Activated naive CD8-positive, alpha-beta T cell treated with anti-CD3 and anti-CD28 coated beads for 36 hours (primary cell): ENCODE data around the gene WDR74. TPM values are rescaled to one million over a fixed set of nuclear protein-coding genes. Genes with fewer than 3 reads are reported as not detected.
A peak's percentile ranks its signal among the peaks of the same experiment; 100 is the strongest.
"Not testable (repeated sequence)": the region's sequence is repeated elsewhere in the genome, so short reads cannot be mapped to it uniquely, and the experiment has no call there.

Experiments
- DNase-seq: peaks from one replicate; pipeline ENCODE4 v3.0.0; 2021
- H3K27ac Mint-ChIP-seq: one replicate; pipeline ENCODE4 v1.8.0; 2022; ENCODE audit warnings: mild to moderate bottlenecking, moderate library complexity, mixed read lengths
- H3K27me3 Mint-ChIP-seq: one replicate; pipeline ENCODE4 v1.8.0; 2022; ENCODE audit warnings: mild to moderate bottlenecking, mixed read lengths
- H3K36me3 Mint-ChIP-seq: one replicate; pipeline ENCODE4 v1.8.0; 2021; ENCODE audit warnings: mild to moderate bottlenecking, mixed read lengths
- H3K4me1 Mint-ChIP-seq: one replicate; pipeline ENCODE4 v1.8.0; 2021; ENCODE audit warnings: mixed read lengths
- H3K4me3 Mint-ChIP-seq: one replicate; pipeline ENCODE4 v1.8.0; 2022; ENCODE audit warnings: mild to moderate bottlenecking, moderate library complexity, mixed read lengths
- H3K9me3 Mint-ChIP-seq: one replicate; pipeline ENCODE4 v1.8.0; 2022; ENCODE audit warnings: mixed read lengths
- total RNA-seq, 2 experiments: library from RNA; stranded (reverse); gene quantifications; one replicate each; pipeline ENCODE4 v1.2.3, GENCODE V29; 2021

The WDR74 gene
- total RNA-seq, 2 experiments from 2014 or later: 139 to 141 TPM

DNA sequence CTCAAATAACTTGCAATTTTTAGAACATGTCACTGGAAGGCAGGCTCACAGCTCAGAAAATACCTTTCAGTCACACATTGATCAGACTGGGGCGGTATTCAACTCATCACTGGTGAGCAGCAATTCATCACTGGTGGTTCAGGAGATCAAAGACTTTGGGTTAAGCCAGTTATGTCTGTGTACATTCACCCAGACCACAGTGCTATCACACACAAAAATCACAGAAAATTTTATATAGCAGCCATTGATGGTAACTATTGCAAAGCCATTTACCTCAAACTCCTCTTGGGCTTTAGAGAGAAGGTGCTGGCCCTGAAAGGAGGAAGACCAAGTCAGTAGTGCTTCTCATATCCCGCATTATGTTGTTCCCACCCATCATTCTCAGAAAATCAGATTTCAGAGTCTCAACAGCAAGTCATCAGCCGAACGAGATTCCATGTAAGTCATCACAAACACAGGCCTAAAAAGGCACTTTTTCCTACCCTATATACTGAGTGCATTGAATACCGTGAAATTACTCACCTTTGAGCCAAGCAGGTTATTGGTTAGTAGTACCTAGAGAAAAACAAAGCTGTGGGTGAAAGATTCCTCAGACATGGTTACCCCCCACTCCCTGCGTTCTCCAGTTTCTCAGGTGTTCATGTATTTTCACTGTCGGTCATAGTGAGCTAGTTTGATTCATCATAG lies 14.0 kb upstream of the WDR74 start:
- DNase-seq: no peak
- H3K27ac Mint-ChIP-seq: peak overlapping the region; percentile 99
- H3K27me3 Mint-ChIP-seq: peaks cover 36% of the 10 kb centered on the region
- H3K9me3 Mint-ChIP-seq: no peaks in the 10 kb centered on the region
- H3K4me3 Mint-ChIP-seq: peak overlapping the region; percentile 98
- H3K36me3 Mint-ChIP-seq: peaks cover 76% of the 10 kb centered on the region
- H3K4me1 Mint-ChIP-seq: peaks cover 61% of the 10 kb centered on the region

DNA sequence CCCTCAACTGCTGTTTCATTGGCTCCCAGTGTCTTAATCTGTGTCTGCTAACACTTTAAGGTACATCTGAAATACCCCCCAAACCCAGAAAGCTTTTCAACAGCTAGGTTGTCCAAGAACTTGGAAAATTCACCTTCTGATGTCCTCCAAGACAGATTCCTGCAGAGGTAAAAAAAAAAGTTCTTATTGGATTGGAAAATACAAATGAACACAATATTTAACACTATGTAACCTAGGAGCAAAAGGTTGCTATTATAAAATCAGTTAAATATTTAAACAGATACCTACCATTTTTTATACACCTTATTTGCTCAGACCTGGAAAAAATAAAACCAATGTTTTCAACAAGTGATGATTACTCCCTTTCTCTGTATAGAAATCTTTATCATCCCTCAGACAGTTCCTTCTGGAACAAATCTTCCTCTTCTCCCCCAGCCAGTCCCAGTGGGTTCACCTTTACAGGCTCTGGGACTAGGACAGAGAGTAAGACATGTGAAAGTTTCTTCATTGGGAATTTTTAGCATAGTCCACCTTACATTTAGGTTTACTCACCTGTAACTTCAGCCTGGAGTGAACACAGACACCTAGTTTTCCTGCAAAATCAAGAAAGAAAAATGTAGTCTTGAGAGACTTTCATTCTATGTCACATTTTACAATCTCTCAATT lies 13.3 kb upstream of the WDR74 start:
- Mint-ChIP-seq H3K36me3 (peaks cover 68% of the 10 kb centered on the region), H3K9me3 (no peaks in the 10 kb centered on the region), H3K4me3 (peak overlapping the region; percentile 98), H3K4me1 (peaks cover 53% of the 10 kb centered on the region), H3K27me3 (peaks cover 36% of the 10 kb centered on the region), H3K27ac (peak overlapping the region; percentile 99)
- DNase-seq: no peak

DNA sequence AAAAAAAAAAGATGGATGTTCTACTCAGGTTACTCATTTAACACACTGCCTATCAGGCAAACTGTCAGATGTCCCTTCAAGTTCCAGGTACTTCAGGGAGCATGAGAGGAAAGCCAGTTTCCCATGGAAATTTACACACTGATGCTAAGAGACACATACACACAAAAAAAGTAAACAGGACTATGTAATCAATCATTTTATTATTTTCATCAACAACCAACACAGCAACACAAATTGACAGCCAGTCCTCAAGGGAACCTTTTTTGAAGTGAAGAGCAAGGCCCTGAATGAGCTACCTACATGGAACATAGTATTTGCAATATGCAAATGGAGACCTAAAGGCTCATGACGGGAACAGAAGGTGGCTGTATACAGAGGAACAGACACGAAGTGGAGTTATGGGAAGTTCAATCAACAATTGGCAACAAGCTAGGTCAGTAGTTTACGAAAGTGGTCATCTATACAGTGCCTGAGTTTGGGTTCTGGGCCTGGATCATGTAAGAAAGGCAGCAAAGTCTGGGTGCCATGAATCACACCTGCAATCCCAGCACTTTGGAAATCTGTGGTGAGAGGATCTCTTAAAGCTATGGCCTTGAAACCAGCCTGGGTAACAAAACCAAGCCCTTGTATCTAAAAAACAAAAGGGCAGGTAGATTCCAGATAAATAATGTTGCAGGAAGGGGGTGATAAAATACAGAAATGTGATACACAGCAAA lies 12.6 kb upstream of the WDR74 start:
- peaks cover 61% of the 10 kb centered on the region for H3K36me3 Mint-ChIP-seq
- H3K4me1 Mint-ChIP-seq: peaks cover 49% of the 10 kb centered on the region
- DNase-seq: no peak
- peaks cover 36% of the 10 kb centered on the region for H3K27me3 Mint-ChIP-seq
- H3K27ac Mint-ChIP-seq: peak overlapping the region; percentile 99
- H3K4me3 Mint-ChIP-seq: peak overlapping the region; percentile 98
- H3K9me3 Mint-ChIP-seq: no peaks in the 10 kb centered on the region

DNA sequence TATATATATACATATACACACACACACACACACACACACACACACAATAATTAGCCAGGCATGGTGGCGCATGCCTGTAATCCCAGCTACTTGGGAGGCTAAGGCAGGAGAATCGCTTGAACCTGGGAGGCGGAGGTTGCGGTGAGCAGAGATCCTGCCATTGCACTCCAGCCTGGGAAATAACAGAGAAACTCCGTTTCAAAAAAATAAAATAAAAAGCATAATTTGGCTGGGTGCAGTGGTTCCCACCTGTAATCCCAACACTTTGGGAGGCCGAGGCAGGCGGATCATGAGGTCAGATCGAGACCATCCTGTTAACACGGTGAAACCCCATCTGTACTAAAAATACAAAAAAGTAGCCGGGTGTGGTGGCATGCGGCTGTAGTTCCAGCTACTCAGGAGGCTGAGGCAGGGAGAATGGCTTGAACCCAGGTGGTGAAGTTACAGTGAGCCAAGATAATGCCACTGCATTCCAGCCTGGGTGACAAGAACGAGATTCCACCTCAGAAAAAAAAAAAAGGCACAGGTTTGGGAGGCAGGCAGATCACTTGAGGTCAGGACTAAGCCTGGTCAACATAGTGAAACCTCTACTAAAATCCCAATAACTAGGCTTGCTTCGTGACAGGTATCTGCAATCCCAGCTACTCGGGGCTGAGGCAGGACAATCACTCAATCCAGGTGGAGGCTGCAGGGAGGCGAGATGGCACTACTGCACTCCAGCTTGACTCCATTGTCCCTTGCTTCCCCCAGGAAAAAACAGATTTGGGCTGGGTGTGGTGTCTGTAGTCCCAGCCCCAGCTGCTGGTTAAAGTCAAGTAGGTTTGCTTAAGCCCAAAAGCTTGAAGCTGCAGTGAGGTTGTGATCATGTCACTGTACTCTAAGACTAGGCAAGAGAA lies 11.8 kb upstream of the WDR74 start:
- peaks cover 54% of the 10 kb centered on the region for H3K36me3 Mint-ChIP-seq
- DNase-seq: peak; percentile 44
- peaks cover 49% of the 10 kb centered on the region for H3K4me1 Mint-ChIP-seq
- H3K27ac Mint-ChIP-seq: peak overlapping the region; percentile 99
- H3K27me3 Mint-ChIP-seq: peaks cover 35% of the 10 kb centered on the region
- peak overlapping the region; percentile 98 for H3K4me3 Mint-ChIP-seq
- no peaks in the 10 kb centered on the region for H3K9me3 Mint-ChIP-seq

DNA sequence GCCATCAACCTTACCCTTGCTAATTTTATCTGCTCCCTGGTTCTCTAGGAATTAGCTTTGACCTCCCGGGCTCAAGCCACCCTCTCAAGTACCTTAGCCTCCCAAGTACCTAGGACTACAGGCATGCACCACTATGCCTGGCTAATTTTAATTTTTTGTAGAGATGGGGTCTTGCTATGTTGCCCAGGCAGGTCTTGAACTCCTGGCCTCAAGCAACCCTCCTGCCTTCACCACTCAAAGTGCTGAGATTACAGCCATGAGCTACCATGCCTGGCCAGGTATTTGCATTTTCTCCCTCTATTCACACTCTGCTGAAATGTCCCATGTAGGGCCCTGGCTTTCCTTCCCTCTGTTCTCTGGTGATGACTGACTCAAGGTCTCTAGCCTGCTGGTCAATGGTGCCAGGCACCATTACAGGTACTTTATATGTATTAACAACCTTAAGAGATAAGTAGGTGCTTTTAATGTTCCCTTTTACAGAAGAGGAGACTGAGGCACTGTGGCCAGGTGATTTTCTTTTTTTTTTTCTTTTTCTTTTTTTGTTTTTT lies 8.5 kb upstream of the WDR74 start:
- Mint-ChIP-seq H3K27ac (no peak overlapping the region), H3K36me3 (peaks cover 21% of the 10 kb centered on the region), H3K4me1 (peaks cover 35% of the 10 kb centered on the region), H3K4me3 (no peak overlapping the region), H3K9me3 (no peaks in the 10 kb centered on the region), H3K27me3 (peaks cover 6% of the 10 kb centered on the region)
- no peak for DNase-seq

DNA sequence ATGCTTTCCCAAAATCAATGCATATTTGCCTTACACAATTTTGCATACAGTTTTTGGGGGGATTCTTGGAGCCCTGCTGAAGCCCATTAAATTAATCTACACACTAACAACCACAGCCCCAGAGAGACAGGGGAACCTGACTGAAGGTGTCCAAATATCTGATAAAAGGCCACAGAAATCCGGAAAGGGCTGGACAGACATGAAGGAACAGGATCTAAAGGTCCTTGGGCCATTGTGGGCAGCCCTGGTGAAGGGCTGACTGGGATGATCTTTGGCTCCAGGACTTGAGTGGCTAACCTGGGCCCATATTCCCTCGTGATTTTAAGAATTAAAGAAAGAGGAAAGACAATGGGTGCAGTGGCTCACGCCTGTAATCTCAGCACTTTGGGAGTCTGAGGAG lies 6.8 kb upstream of the WDR74 start:
- Mint-ChIP-seq H3K4me1 (peaks cover 19% of the 10 kb centered on the region), H3K27me3 (no peaks in the 10 kb centered on the region), H3K4me3 (no peak overlapping the region), H3K9me3 (no peaks in the 10 kb centered on the region), H3K27ac (no peak overlapping the region), H3K36me3 (peaks cover 4% of the 10 kb centered on the region)
- no peak for DNase-seq

DNA sequence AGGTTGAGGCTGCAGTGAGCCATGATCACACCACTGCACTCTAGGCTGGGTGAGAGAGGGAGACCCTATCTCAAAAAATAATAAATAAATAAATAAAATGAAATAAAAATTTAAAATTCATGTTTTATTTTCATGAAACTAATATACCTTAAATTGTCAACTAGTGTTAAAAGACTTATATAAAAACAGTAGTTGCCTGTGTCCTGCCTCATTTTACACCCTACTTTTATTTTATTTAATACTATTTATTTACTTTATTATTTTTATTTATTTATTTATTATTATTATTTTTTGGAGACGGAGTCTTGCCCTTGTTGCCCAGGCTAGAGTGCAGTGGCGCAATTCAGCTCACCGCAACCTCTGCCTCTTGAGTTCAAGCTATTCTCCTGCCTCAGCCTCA lies 4.8 kb upstream of the WDR74 start:
- Mint-ChIP-seq H3K27me3 (no peaks in the 10 kb centered on the region), H3K4me3 (no peak overlapping the region), H3K4me1 (peaks cover 22% of the 10 kb centered on the region), H3K9me3 (no peaks in the 10 kb centered on the region), H3K36me3 (peaks cover 7% of the 10 kb centered on the region), H3K27ac (no peak overlapping the region)
- no peak for DNase-seq

DNA sequence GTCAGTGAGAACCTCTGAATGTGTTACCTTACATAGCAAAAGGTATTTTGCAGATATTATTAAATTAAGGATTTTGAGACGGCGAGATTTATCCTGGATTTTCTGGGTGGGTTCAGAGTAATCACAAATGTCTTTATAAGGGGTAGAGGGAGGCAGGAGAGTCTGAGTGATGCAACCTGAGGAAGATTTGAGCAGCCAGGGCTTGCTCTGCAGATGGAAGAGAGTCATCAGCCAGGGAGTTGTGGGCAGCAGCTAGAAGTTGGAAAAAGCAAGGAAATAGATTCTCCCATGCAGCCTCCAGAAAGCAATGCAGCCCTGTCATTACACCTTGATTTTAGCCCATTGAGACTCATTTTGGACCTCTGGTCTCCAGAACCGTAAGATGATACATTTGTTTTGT lies 4.1 kb upstream of the WDR74 start:
- peaks cover 12% of the 10 kb centered on the region for H3K36me3 Mint-ChIP-seq
- no peaks in the 10 kb centered on the region for H3K27me3 Mint-ChIP-seq
- no peaks in the 10 kb centered on the region for H3K9me3 Mint-ChIP-seq
- no peak overlapping the region for H3K27ac Mint-ChIP-seq
- H3K4me1 Mint-ChIP-seq: peaks cover 19% of the 10 kb centered on the region
- no peak for DNase-seq
- no peak overlapping the region for H3K4me3 Mint-ChIP-seq

DNA sequence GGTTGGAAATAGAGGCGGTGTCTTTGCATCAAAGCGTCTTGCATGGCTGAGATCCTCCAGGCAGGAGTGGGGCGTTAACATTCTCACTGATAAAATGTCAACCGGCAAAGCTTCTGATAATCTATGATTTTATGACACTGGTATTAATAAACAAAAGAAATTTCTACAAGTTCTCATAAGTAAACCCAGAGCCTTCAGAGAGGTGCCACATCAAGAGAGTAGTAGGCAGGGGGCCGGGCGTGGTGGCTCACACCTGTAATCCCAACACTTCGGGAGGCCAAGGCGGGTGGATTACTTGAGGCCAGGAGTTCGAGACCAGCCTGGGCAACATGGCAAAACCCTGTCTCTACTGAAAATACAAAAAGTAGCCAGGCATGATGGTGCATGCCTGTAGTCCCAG lies 3.5 kb upstream of the WDR74 start:
- not testable (repeated sequence) for DNase-seq, H3K9me3 Mint-ChIP-seq
- H3K4me1 Mint-ChIP-seq: peaks cover 19% of the 10 kb centered on the region

DNA sequence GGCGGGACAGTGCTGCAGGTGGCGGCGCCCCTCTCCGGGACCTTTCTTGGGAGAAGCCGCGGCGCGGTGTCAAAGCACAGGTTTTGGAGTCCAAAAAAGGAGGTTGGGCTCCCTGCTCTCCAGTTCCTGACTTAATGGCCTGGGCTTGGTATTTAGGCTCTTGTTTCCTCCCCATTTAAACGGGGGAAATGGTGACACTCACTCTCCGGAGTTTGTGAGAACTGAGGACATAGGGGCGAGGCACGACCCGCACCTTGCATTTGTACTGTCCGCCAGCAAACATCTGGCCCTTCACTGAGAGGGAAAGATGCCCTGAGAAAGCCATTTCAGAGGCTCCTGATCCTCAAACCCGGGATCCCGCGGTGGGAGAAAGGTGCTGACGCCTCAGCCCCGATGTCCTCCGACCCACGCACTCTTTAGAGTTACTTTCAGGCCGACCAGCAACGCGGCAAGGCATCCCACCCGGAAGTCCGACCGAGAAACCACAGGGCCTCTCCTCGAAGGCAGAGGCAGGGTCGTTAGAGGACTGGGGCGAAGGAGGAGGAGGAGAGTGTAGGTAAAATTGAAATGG lies 2.9 kb upstream of the WDR74 start:
- no peaks in the 10 kb centered on the region for H3K27me3 Mint-ChIP-seq
- H3K4me1 Mint-ChIP-seq: peaks cover 25% of the 10 kb centered on the region
- H3K9me3 Mint-ChIP-seq: no peaks in the 10 kb centered on the region
- no peak overlapping the region for H3K27ac Mint-ChIP-seq
- peaks cover 17% of the 10 kb centered on the region for H3K36me3 Mint-ChIP-seq
- H3K4me3 Mint-ChIP-seq: no peak overlapping the region
- peak; percentile 66 for DNase-seq

More for the DNA sequence above, 3.5 kb upstream of the WDR74 start:
- peaks cover 12% of the 10 kb centered on the region for H3K36me3 Mint-ChIP-seq
- not testable (repeated sequence) for H3K27ac Mint-ChIP-seq, H3K27me3 Mint-ChIP-seq, H3K4me3 Mint-ChIP-seq

DNA sequence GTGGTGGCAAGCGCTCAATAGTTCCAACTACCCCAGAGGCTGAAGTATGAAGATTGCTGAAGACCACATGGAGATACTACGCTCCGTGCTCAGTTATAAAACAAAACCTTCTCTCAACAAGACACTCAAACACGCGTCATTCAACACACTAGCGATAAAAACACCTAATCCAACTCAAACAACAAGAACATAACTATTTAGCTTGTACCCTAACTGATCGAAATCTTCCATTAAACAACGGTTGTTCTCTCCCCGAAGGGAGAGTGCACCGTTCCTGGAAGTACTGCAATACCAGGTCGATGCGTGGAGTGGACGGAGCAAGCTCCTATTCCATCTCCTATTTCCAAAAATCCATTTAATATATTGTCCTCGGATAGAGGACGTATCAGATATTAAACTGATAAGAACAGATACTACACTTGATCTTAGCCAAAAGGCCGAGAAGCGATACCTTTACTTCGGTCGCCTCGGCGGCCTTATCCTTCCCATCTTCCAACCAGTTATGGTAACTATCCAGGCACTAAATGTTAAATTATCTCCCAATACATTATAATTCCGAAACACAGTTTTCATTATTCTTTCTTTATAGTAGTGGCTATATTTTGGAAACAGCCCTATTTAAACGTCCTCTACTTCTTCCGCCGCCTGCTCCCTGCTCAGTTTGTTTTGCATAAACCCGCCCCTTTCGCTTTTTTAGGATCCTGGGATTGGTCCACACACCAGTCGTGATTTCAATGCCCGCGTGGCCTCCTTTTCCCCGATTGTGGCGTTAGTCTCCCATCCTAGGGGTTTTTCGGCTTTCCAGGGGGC lies 2.2 kb upstream of the WDR74 start:
- Mint-ChIP-seq H3K36me3 (peaks cover 19% of the 10 kb centered on the region), H3K4me1 (peaks cover 28% of the 10 kb centered on the region), H3K27me3 (no peaks in the 10 kb centered on the region), H3K27ac (no peak overlapping the region), H3K9me3 (no peaks in the 10 kb centered on the region), H3K4me3 (no peak overlapping the region)
- peak; percentile 76 for DNase-seq

DNA sequence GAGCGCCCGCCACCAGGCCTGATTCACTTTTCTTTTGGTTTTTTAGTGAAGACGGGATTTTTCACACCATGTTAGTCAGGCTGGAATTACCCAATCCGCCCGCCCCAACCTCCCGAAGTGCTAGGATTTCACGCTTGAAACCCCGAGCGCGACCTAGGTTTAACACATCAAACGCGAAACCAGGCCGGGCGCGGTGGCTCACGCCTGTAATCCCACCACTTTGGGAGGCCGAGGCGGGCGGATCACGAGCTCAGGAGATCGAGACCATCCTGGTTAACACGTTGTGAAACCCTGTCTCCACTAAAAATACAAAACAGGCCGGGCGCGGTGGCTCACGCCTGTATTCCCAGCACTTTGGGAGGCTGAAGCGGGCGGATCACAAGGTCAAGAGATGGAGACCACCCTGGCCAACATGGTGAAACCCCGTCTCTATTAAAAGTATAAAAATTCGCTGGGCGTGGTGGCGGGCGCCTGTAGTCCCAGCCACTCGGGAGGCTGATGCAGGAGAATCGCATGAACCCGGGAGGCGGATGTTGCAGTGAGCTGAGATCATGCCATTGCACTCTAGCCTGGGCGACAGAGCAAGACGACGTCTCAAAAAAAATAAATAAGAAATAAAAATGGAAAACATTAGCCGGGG lies 1.5 kb upstream of the WDR74 start:
- peaks cover 32% of the 10 kb centered on the region for H3K4me1 Mint-ChIP-seq
- H3K9me3 Mint-ChIP-seq, H3K27me3 Mint-ChIP-seq, H3K4me3 Mint-ChIP-seq, H3K27ac Mint-ChIP-seq: not testable (repeated sequence)
- DNase-seq: peak; percentile 85
- peaks cover 21% of the 10 kb centered on the region for H3K36me3 Mint-ChIP-seq

DNA sequence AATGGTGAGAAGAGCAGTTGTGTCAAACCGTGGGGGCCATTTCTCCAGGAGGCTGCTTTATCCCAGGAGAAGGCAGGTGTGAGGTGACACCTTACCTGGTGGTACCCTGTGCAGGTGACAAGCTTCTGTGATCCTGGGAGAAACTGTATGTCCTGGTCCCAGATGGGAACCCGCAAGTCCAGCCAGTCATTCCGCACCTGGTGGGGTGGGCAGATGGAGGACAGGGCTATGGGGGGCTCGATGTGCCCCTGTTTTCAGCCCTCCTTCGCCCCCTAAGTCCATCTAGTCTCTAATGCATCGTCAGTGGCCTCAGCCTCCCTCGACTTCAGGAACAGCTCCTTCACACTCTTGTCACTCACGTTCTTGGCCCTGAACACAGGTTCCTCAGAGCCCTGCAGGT lies 4.1 kb downstream of the WDR74 start:
- peaks cover 38% of the 10 kb centered on the region for H3K36me3 Mint-ChIP-seq

More for the DNA sequence above, 4.1 kb downstream of the WDR74 start:
- no peak for DNase-seq
- H3K9me3 Mint-ChIP-seq: no peaks in the 10 kb centered on the region
- H3K4me3 Mint-ChIP-seq: no peak overlapping the region
- H3K4me1 Mint-ChIP-seq: peaks cover 53% of the 10 kb centered on the region
- H3K27ac Mint-ChIP-seq: no peak overlapping the region
- H3K27me3 Mint-ChIP-seq: no peaks in the 10 kb centered on the region
